T-cell (primary cell): ENCODE measurements around the gene NDP. TPM values are rescaled to one million over a fixed set of nuclear protein-coding genes. Genes with fewer than 3 reads are reported as not detected.
"Not testable (repeated sequence)": the region's sequence is repeated elsewhere in the genome, so short reads cannot be mapped to it uniquely, and the experiment has no call there.

Experiments
- ATAC-seq, 4 experiments: fragments of 200-7000 bp in 3 of 4; fragments of 150-1000 bp in 1 of 4; cut with Tn5 transposase; replicated peaks in 1 of 4; 1 replicate in 3 of 4; 2 replicates in 1 of 4; pipeline ENCODE4 v1.10.0; 2021; ENCODE audit warnings: moderate library complexity in 3 of 4, mild to moderate bottlenecking in 2 of 4, moderate number of reproducible peaks in 1 of 4
- CTCF ChIA-PET, 2 donors: fragments of 300-600 bp; sonication (Branson Sonifier 250); formaldehyde crosslinking; loops; one replicate each; lab custom pipeline; 2022; ENCODE audit warnings: antibody characterized with exemption in 2 of 2; lab: Charles Lee
- POLR2A ChIA-PET, 2 donors: fragments of 300-600 bp; sonication (Branson Sonifier 250); formaldehyde crosslinking; loops; one replicate each; lab custom pipeline; 2022; ENCODE audit warnings: antibody characterized with exemption in 2 of 2; lab: Charles Lee
- DNase-seq, 35 experiments: peaks; one replicate each; pipeline versions ENCODE4 v3.0.0 to v3.0.0-alpha.2; 2013 to 2023
- H3K27ac ChIP-seq: one replicate; pipeline ENCODE4 v1.5.1; 2013; ENCODE audit warnings: low read length
- H3K27me3 ChIP-seq, 2 experiments: replicated peaks in 1 of 2; 1 replicate in 1 of 2; 2 replicates in 1 of 2; pipeline versions ENCODE4 v1.6.1 to v1.7.0; 2013; ENCODE audit warnings: low read length in 1 of 2, mixed read lengths in 1 of 2; ENCODE audit not compliant: control insufficient read depth in 2 of 2, insufficient read depth in 2 of 2; ENCODE audit errors: extremely low read depth in 1 of 2
- H3K36me3 ChIP-seq, 2 donors: 1 replicate in 1 of 2; 2 replicates in 1 of 2; pipeline versions ENCODE4 v1.6.1 to v1.7.0; 2013; ENCODE audit warnings: low read length in 1 of 2; ENCODE audit not compliant: control insufficient read depth in 2 of 2, insufficient read depth in 1 of 2; ENCODE audit errors: extremely low read depth in 1 of 2
- H3K4me1 ChIP-seq, 2 experiments: 1 replicate in 1 of 2; 2 replicates in 1 of 2; pipeline versions ENCODE4 v1.6.1 to v1.7.0; 2013; ENCODE audit warnings: low read length in 2 of 2, mixed read lengths in 1 of 2; ENCODE audit not compliant: insufficient read depth in 2 of 2, control insufficient read depth in 1 of 2; ENCODE audit errors: extremely low read depth in 1 of 2
- H3K4me3 ChIP-seq, 2 donors: 1 replicate in 1 of 2; 2 replicates in 1 of 2; pipeline versions ENCODE4 v1.5.1 to v1.7.0; 2013; ENCODE audit warnings: mild to moderate bottlenecking in 2 of 2, low read length in 1 of 2, moderate library complexity in 1 of 2; ENCODE audit not compliant: control insufficient read depth in 1 of 2; ENCODE audit errors: extremely low read depth in 1 of 2
- H3K9me3 ChIP-seq: 2 replicates; pipeline ENCODE4 v1.7.0; 2013
- H3K27ac Mint-ChIP-seq, 2 donors: one replicate each; pipeline ENCODE4 v1.8.0; 2020 to 2021; ENCODE audit warnings: mild to moderate bottlenecking in 2 of 2, mixed read lengths in 2 of 2
- H3K27me3 Mint-ChIP-seq, 2 donors: one replicate each; pipeline ENCODE4 v1.8.0; 2021 to 2022; ENCODE audit warnings: mixed read lengths in 2 of 2
- H3K36me3 Mint-ChIP-seq: one replicate; pipeline ENCODE4 v1.8.0; 2021; ENCODE audit warnings: mixed read lengths
- H3K4me1 Mint-ChIP-seq, 3 donors: one replicate each; pipeline ENCODE4 v1.8.0; 2020 to 2022; ENCODE audit warnings: mixed read lengths in 3 of 3, mild to moderate bottlenecking in 1 of 3
- H3K4me3 Mint-ChIP-seq, 3 donors: one replicate each; pipeline ENCODE4 v1.8.0; 2020 to 2022; ENCODE audit warnings: mild to moderate bottlenecking in 3 of 3, mixed read lengths in 3 of 3, moderate library complexity in 3 of 3
- H3K9me3 Mint-ChIP-seq, 3 donors: one replicate each; pipeline ENCODE4 v1.8.0; 2020 to 2022; ENCODE audit warnings: mixed read lengths in 3 of 3
- WGBS: methylation state at CpG from one replicate; pipeline ENCODE4 v1.1.5; 2013; ENCODE audit warnings: missing lambda C conversion rate; ENCODE audit not compliant: insufficient coverage; 5-methylcytosine and 5-hydroxymethylcytosine counted together
- total RNA-seq, 35 experiments: library from RNA in 6 of 35; stranded (reverse) in 6 of 35; fragments of 120-200 nt in 1 of 35; gene quantifications; one replicate each; pipeline versions ENCODE4 v1.2.1 to v1.2.4 and lab custom pipeline; 2013 to 2026

NDP gene
- total RNA-seq, 5 donors from 2014 or later (not counting 1 experiment from before 2014, with no cell fraction given): not detected

GRCh38 chrX:43910772-43911171 is 62.4 kb downstream of the NDP start:
- H3K36me3 Mint-ChIP-seq, H3K27ac Mint-ChIP-seq, H3K4me3 ChIP-seq, H3K36me3 ChIP-seq, ATAC-seq, H3K27me3 ChIP-seq, DNase-seq, H3K4me1 ChIP-seq, CTCF ChIA-PET, H3K4me1 Mint-ChIP-seq, POLR2A ChIA-PET, H3K27ac ChIP-seq, H3K9me3 Mint-ChIP-seq, H3K4me3 Mint-ChIP-seq, H3K9me3 ChIP-seq: not testable (repeated sequence)
- peaks cover 8 to 20% of the 10 kb centered on the region in 2 donors for H3K27me3 Mint-ChIP-seq
- no CpG with 5 or more reads among the region's 8 CpGs for WGBS

- DNase-seq (no peak), ATAC-seq (no peak)
- Mint-ChIP-seq H3K4me1 (no peaks in the 10 kb centered on the region), H3K27ac (no peak overlapping the region), H3K9me3 (no peaks in the 10 kb centered on the region), H3K4me3 (no peak overlapping the region), H3K36me3 (no peaks in the 10 kb centered on the region), H3K27me3 (peaks cover 7 to 19% of the 10 kb centered on the region in 2 donors)
- no peaks in the 10 kb centered on the region for H3K36me3 ChIP-seq
- H3K4me1 ChIP-seq: no peaks in the 10 kb centered on the region
- H3K27me3 ChIP-seq: no peaks in the 10 kb centered on the region
- H3K9me3 ChIP-seq: no peaks in the 10 kb centered on the region
- no peak overlapping the region for H3K27ac ChIP-seq
- POLR2A ChIA-PET: no interaction called here
- no peak overlapping the region for H3K4me3 ChIP-seq
- WGBS: no CpG with 5 or more reads among the region's 1 CpG
- CTCF ChIA-PET: no interaction called here
Observed at GRCh38 chrX:43910012-43910411, 63.2 kb downstream of the NDP start.

GRCh38 chrX:43909141-43909540 is 64.0 kb downstream of the NDP start:
- no peaks in the 10 kb centered on the region for H3K4me1 ChIP-seq
- Mint-ChIP-seq H3K9me3 (no peaks in the 10 kb centered on the region), H3K36me3 (no peaks in the 10 kb centered on the region), H3K4me1 (no peaks in the 10 kb centered on the region), H3K27ac (no peak overlapping the region), H3K4me3 (no peak overlapping the region), H3K27me3 (peaks cover 6 to 18% of the 10 kb centered on the region in 2 donors)
- H3K4me3 ChIP-seq: no peak overlapping the region
- ATAC-seq (no peak), DNase-seq (no peak)
- no CpG with 5 or more reads among the region's 1 CpG for WGBS
- ChIA-PET CTCF (no interaction called here), POLR2A (no interaction called here)
- H3K27ac ChIP-seq: no peak overlapping the region
- H3K36me3 ChIP-seq: no peaks in the 10 kb centered on the region
- no peaks in the 10 kb centered on the region for H3K27me3 ChIP-seq
- no peaks in the 10 kb centered on the region for H3K9me3 ChIP-seq

- ChIA-PET CTCF (no interaction called here), POLR2A (interaction anchor here in 1 of 2 donors (0.7 kb wide), 1 partner anchor 1868 kb away, joined by 7 read pairs; no protein-coding TSS in a partner anchor)
- Mint-ChIP-seq H3K27ac (no peak overlapping the region), H3K36me3 (no peaks in the 10 kb centered on the region), H3K4me3 (no peak overlapping the region), H3K9me3 (no peaks in the 10 kb centered on the region), H3K27me3 (peaks cover 0 to 14% of the 10 kb centered on the region in 2 donors), H3K4me1 (no peaks in the 10 kb centered on the region)
- no peak overlapping the region for H3K4me3 ChIP-seq
- DNase-seq (no peak), ATAC-seq (no peak)
- H3K36me3 ChIP-seq: no peaks in the 10 kb centered on the region
- H3K27me3 ChIP-seq: peaks cover 0 to 2% of the 10 kb centered on the region in 2 experiments
- 100% methylated on average over 1 of the region's 5 CpGs for WGBS
- no peaks in the 10 kb centered on the region for H3K9me3 ChIP-seq
- no peak overlapping the region for H3K27ac ChIP-seq
- no peaks in the 10 kb centered on the region for H3K4me1 ChIP-seq
Observed at GRCh38 chrX:43899878-43900815, 73.0 kb downstream of the NDP start.

Other genes starting within 250 kb of the NDP start
- gene MAOB, start 90.9 kb downstream of the NDP start, total RNA-seq: under 1 TPM in 3 of 5 donors, not detected in 2; 0.13 to 0.20 (median 0.16) TPM